Ovary (tissue), 9 donors: Measurements from ENCODE around the gene SNRNP48. TPM values are rescaled to one million over a fixed set of nuclear protein-coding genes. Genes with fewer than 3 reads are reported as not detected.

Experiments
- DNase-seq, 5 donors: peaks; one replicate each; pipeline ENCODE4 v3.0.0-alpha.2; 2019 to 2020
- H3K27ac ChIP-seq, 2 donors: fragments of 200-600 bp; one replicate each; pipeline versions ENCODE4 v1.5.1 to v1.8.0; 2019 to 2022
- H3K27me3 ChIP-seq: fragments of 200-600 bp; one replicate; pipeline ENCODE4 v1.8.0; 2022
- H3K36me3 ChIP-seq: fragments of 200-600 bp; sonication (generic); one replicate; pipeline ENCODE4 v1.5.1; 2019
- H3K4me1 ChIP-seq: one replicate; pipeline ENCODE4 v1.8.1; 2013; ENCODE audit warnings: mild to moderate bottlenecking, moderate library complexity; ENCODE audit not compliant: insufficient read depth
- H3K4me3 ChIP-seq: fragments of 200-600 bp; sonication (generic); one replicate; pipeline ENCODE4 v1.5.1; 2017
- H3K9me3 ChIP-seq, 2 donors: fragments of 200-600 bp in 1 of 2; sonication (generic) in 1 of 2; one replicate each; pipeline versions ENCODE4 v1.5.1 to v1.8.1; 2013 to 2019; ENCODE audit warnings: mild to moderate bottlenecking in 1 of 2, moderate library complexity in 1 of 2
- CTCF ChIP-seq, 3 donors: fragments of 450-650 bp in 2 of 3; fragments of 200-600 bp in 1 of 3; IDR thresholded peaks; one replicate each; pipeline versions ENCODE4 v1.5.1 to v1.8.0; 2016 to 2022; ENCODE audit warnings: antibody characterized with exemption in 3 of 3, mild to moderate bottlenecking in 1 of 3
- EP300 ChIP-seq: sonication (generic); formaldehyde crosslinking; IDR thresholded peaks from one replicate; pipeline ENCODE4 v1.6.1; 2017; ENCODE audit warnings: antibody characterized with exemption
- POLR2A ChIP-seq: fragments of 450-650 bp; IDR thresholded peaks from one replicate; pipeline ENCODE4 v1.6.1; 2017; ENCODE audit warnings: antibody characterized with exemption, mild to moderate bottlenecking, moderate library complexity
- WGBS, 3 donors: extraction: QIAGEN DNeasy Blood & Tissue Kit in 1 of 3; methylation state at CpG; one replicate each; pipeline versions ENCODE4 v1.1.5 to v1.1.7; 2013 to 2017; 5-methylcytosine and 5-hydroxymethylcytosine counted together
- intact Hi-C, 4 donors: fragments of 100-400 bp; cut with DNase I; formaldehyde crosslinking; loops; one replicate each; pipeline versions ENCODE4 v1.11.0 to v1.15.1; 2022 to 2023
- polyA plus RNA-seq, 2 donors: library from polyadenylated mRNA; stranded (reverse); fragments of 200-250 nt in 1 of 2; fragments of 350-450 nt in 1 of 2; fragmentation: Illumina TruSeq in 1 of 2; extraction: RNeasy Lipid Tissue Mini Kit (QIAGEN cat#74804) in 1 of 2; gene quantifications; one replicate each; pipeline ENCODE4 v1.2.3, GENCODE V29; 2013 to 2014
- total RNA-seq, 7 donors: library from RNA; depleted of rRNA in 2 of 7; stranded (reverse); fragments of >200 nt in 2 of 7; fragmentation: NEBNext Ultra II Directional in 3 of 7; extraction: Animal tissue kit (Norgen Biotek cat#: 25700) in 3 of 7; gene quantifications; one replicate each; pipeline versions ENCODE4 v1.1.0 to v1.2.4, GENCODE V29; 2016 to 2023
- donor health status: DM: no; HTN: no; CAD: no; lungs with moderate emphysema.
- donor health status: DM: no; HTN: no; CAD: no.
- donor health status: Bipolar disorder and iron deficiency.
- donor health status: DM: yes; HTN: yes; CAD: no.
- donor health status: DM: no; HTN: no; CAD: no.
- donor health status: DM: yes; HTN: yes; CAD: no.

The SNRNP48 gene
- total and polyA plus RNA-seq, 9 donors, result 8.6 to 19.6 (median 11.7) TPM

DNA sequence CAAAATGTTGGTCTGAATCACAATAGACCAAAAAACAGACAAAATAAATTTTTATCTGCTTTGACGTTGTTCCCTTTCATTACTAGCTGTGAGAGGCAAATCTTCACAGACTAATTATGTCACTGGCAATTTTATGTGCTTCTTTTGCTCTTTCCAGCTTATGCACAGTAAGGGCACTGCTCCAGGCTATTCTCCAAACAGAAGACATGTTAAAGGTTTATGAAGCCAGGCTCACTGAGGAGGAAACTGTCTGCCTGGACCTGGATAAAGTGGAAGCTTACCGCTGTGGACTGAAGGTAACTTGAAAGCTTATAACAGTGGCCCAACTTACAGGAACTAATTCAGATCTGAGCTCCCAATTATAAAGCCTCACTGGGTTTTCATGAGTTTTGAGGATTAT lies 15.5 kb upstream of the SNRNP48 start:
- no peak overlapping the region for H3K4me3 ChIP-seq
- no peak for DNase-seq
- no peaks in the 10 kb centered on the region for H3K9me3 ChIP-seq
- H3K27me3 ChIP-seq, result no peaks in the 10 kb centered on the region
- intact Hi-C loops, result no loop called here
- H3K36me3 ChIP-seq, result no peaks in the 10 kb centered on the region
- H3K4me1 ChIP-seq, result no peaks in the 10 kb centered on the region
- H3K27ac ChIP-seq, result no peak overlapping the region
- WGBS, 3 donors, result 44 to 58% (median 48%) methylated on average over 2 of the region's 2 CpGs
- TF ChIP-seq EP300 (no peak), CTCF (IDR thresholded peaks at IDR 0.05) (no peak), POLR2A (no peak)

GRCh38 chr6:7578516-7578915 lies 11.5 kb upstream of the SNRNP48 start:
- no peak for DNase-seq
- Histone ChIP-seq H3K36me3 (no peaks in the 10 kb centered on the region), H3K4me1 (no peaks in the 10 kb centered on the region), H3K27me3 (no peaks in the 10 kb centered on the region), H3K9me3 (no peaks in the 10 kb centered on the region), H3K27ac (no peak overlapping the region), H3K4me3 (no peak overlapping the region)
- intact Hi-C loops, result no loop called here
- WGBS, 3 donors, result 0 to 52% (median 50%) methylated on average over 2 of the region's 2 CpGs
- no peak for TF ChIP-seq CTCF (IDR thresholded peaks at IDR 0.05)

DNA sequence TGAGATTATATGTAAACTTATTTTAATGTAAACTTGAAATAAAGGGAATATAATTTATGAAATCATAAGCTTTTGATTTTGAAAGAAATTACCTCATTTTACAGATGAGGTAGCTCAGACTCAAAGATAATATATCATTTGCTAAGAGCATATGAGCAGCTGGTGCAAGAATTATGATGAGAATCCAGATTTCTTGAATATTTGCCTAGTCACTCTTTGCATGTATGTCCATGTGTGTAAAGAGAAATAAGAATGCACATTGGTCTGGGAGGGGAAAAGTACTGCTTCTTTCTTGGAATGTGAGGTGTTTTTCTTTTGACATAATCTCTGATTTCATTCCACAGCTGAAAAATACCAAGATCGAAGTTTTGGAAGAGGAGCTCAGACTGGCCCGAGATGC lies 11.1 kb upstream of the SNRNP48 start:
- Histone ChIP-seq H3K4me3 (no peak overlapping the region), H3K27me3 (no peaks in the 10 kb centered on the region), H3K27ac (no peak overlapping the region), H3K36me3 (no peaks in the 10 kb centered on the region), H3K4me1 (no peaks in the 10 kb centered on the region), H3K9me3 (no peaks in the 10 kb centered on the region)
- TF ChIP-seq CTCF (IDR thresholded peaks at IDR 0.05) (no peak), POLR2A (no peak), EP300 (no peak)
- intact Hi-C loops, result no loop called here
- no peak for DNase-seq
- WGBS, 3 donors, result 42 to 78% (median 44%) methylated on average over 2 of the region's 2 CpGs

DNA sequence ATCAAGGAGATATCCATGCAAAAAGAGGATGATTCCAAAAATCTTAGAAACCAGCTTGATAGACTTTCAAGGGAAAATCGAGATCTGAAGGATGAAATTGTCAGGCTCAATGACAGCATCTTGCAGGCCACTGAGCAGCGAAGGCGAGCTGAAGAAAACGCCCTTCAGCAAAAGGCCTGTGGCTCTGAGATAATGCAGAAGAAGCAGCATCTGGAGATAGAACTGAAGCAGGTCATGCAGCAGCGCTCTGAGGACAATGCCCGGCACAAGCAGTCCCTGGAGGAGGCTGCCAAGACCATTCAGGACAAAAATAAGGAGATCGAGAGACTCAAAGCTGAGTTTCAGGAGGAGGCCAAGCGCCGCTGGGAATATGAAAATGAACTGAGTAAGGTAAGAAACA lies 10.1 kb upstream of the SNRNP48 start:
- intact Hi-C loops, result no loop called here
- H3K27me3 ChIP-seq, result no peaks in the 10 kb centered on the region
- H3K4me3 ChIP-seq, result no peak overlapping the region
- DNase-seq, result no peak
- no peak overlapping the region for H3K27ac ChIP-seq
- H3K36me3 ChIP-seq, result no peaks in the 10 kb centered on the region
- no peaks in the 10 kb centered on the region for H3K4me1 ChIP-seq
- TF ChIP-seq CTCF (IDR thresholded peaks at IDR 0.05), result no peak
- TF ChIP-seq POLR2A, result no peak
- no peak for TF ChIP-seq EP300
- 95 to 97% (median 95%) methylated on average over 9 of the region's 9 CpGs for WGBS, 3 donors
- H3K9me3 ChIP-seq, result no peaks in the 10 kb centered on the region

GRCh38 chr6:7580537-7580926 lies 9.5 kb upstream of the SNRNP48 start:
- Histone ChIP-seq H3K4me1 (no peaks in the 10 kb centered on the region), H3K4me3 (no peak overlapping the region), H3K36me3 (no peaks in the 10 kb centered on the region), H3K27me3 (no peaks in the 10 kb centered on the region), H3K27ac (no peak overlapping the region), H3K9me3 (no peaks in the 10 kb centered on the region)
- TF ChIP-seq EP300 (no peak), CTCF (IDR thresholded peaks at IDR 0.05) (no peak), POLR2A (no peak)
- intact Hi-C loops, result no loop called here
- WGBS, 3 donors, result 86 to 94% (median 86%) methylated on average over 13 of the region's 13 CpGs
- DNase-seq, result no peak
